SK-N-SH (cell line): ENCODE results near the gene CNTN2.

Experiments used
- CHD2 ChIP-seq: fragments of 150-350 bp; IDR thresholded peaks from 2 replicates; pipeline ENCODE4 v1.6.1; 2018; ENCODE audit warnings: low read length; ENCODE audit not compliant: partially characterized antibody
- CTCF ChIP-seq: fragments of 200-600 bp; sonication (generic); IDR thresholded peaks from 2 replicates; pipeline ENCODE4 v1.6.1; 2017; ENCODE audit warnings: antibody characterized with exemption, mild to moderate bottlenecking, moderate library complexity
- ELF1 ChIP-seq: IDR thresholded peaks from 2 replicates; pipeline ENCODE4 v1.4.0; 2012
- GATA2 ChIP-seq: sonication (generic); formaldehyde crosslinking; IDR thresholded peaks from 2 replicates; pipeline ENCODE4 v1.5.0; 2020; ENCODE audit warnings: mild to moderate bottlenecking, missing genetic modification reagents
- NFIC ChIP-seq: IDR thresholded peaks from 2 replicates; pipeline ENCODE4 v1.4.0; 2012; ENCODE audit warnings: borderline replicate concordance
- YY1 ChIP-seq: IDR thresholded peaks from 2 replicates; pipeline ENCODE4 v1.4.0; 2012; ENCODE audit warnings: low read depth, mild to moderate bottlenecking

GRCh38 chr1:205041001-205041715 is 1.9 kb upstream of the CNTN2 start:
- TF ChIP-seq CTCF: no peak
- TF ChIP-seq YY1: no peak
- TF ChIP-seq CHD2: no peak
- TF ChIP-seq ELF1: no peak
- TF ChIP-seq GATA2 (CRISPR knock-in tag): no peak
- TF ChIP-seq NFIC: no peak
